Measurements from ENCODE around the gene RAP1GAP2.
"Not testable (repeated sequence)": the region's sequence is repeated elsewhere in the genome, so short reads cannot be mapped to it uniquely, and the experiment has no call there.

RAP1GAP2 gene

DNA sequence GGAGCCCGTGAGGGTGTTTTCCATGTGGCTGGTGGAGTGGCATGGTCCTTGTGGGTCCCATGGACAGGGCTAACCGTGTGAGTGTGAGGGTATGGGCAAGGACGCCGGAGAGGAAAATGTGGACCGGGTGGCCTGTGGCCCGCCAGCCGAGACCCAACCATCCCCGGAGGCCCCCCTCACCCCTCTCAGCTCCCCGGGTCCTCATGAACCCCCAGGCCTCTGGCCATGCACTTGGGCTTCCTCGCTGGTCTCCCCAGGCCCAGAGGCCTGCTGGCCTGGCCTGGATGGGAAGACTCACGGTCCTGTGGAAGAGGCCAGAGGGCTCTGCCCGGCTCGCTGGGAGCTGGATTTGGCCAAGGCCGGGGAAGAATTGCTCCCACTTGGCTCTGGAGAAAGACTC lies 13.1 kb downstream of the RAP1GAP2 start:
- Histone ChIP-seq H3K9me3 (ENCODE audit: control insufficient read depth, low read length) (no peaks in the 10 kb centered on the region), H3K36me3 (ENCODE audit: control insufficient read depth, insufficient read depth, low read length) (no peaks in the 10 kb centered on the region), H3K4me3 (ENCODE audit: insufficient read depth, low read depth, low read length) (no peak overlapping the region), H3K27ac (ENCODE audit: insufficient read depth, low read depth, low read length, poor library complexity, severe bottlenecking) (no peak overlapping the region), H3K27me3 (ENCODE audit: control insufficient read depth, insufficient read depth, low read length, poor library complexity, severe bottlenecking) (no peaks in the 10 kb centered on the region), H3K4me1 (ENCODE audit: control insufficient read depth, insufficient read depth, low read length) (peaks cover 12% of the 10 kb centered on the region)
- WGBS, 2 experiments = 94 to 96% methylated on average over 14 of the region's 14 CpGs

DNA sequence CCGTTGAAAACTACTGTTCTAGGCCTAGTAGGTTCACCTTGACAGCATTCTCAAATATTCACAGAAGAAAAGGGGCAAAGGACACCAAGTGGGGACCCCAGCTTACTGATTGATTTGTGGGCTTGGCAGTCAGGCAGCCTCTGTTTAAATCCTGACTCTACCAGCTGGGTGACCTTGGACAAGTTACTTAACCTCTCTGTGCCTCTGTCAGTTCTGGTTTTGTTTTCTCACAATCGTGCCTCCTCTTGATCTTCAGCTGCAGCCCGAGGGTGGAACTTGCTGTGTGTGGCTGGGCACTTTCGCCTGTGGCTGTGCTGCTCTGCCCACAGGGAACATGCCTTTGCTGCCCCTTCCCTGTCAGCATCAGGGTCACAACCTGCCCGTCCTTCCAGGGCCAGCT lies 17.8 kb downstream of the RAP1GAP2 start:
- Histone ChIP-seq H3K36me3 (ENCODE audit: control insufficient read depth, insufficient read depth, low read length) (no peaks in the 10 kb centered on the region), H3K9me3 (ENCODE audit: control insufficient read depth, low read length) (no peaks in the 10 kb centered on the region), H3K27me3 (ENCODE audit: control insufficient read depth, insufficient read depth, low read length, poor library complexity, severe bottlenecking) (no peaks in the 10 kb centered on the region), H3K4me1 (ENCODE audit: control insufficient read depth, insufficient read depth, low read length) (peaks cover 11% of the 10 kb centered on the region), H3K4me3 (ENCODE audit: insufficient read depth, low read depth, low read length) (no peak overlapping the region), H3K27ac (ENCODE audit: insufficient read depth, low read depth, low read length, poor library complexity, severe bottlenecking) (no peak overlapping the region)
- 91% methylated on average over 5 of the region's 5 CpGs for WGBS, 2 experiments

DNA sequence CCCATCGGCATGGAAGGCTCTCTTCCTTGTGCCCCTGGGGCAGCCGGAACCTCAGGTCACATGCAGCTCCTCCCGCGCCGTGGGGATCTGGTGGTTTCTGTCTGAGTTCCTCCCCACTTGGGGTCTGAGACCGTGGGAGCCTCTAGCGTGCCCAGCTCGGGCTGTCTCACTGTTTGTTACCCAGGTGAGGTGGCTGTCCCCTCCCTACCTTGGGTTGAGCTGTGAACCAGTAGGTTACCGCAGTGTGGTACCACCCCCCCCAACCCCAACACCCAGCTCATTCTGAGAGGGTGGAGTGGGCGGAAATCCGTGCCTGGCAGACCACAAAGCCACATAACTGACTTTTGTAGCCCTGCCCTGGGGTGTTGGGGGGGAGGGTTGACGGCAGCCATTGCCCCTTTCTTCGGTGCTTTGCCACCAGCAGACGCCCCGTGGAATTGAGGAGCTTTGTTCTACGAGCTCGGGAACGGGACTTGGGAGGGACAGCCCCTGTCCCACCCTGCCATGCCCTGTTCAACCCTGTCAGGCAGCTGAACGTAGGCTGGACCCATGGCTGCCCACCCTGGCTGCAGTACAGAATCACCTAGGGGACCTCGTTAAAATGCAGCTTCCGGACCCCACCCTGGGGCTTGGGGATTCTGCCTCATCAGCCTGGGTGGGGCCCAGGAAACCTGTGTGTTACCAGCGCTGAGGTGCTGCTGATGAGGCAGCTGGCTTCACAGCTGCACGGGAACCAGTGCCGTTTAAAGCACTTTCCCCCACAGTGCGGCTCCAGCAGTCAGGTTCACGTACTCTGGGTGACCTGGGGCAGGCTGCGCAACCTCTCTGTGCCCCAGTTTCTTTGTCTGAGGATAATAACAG lies 18.5 kb downstream of the RAP1GAP2 start:
- H3K27ac ChIP-seq (ENCODE audit: insufficient read depth, low read depth, low read length, poor library complexity, severe bottlenecking) = no peak overlapping the region

DNA sequence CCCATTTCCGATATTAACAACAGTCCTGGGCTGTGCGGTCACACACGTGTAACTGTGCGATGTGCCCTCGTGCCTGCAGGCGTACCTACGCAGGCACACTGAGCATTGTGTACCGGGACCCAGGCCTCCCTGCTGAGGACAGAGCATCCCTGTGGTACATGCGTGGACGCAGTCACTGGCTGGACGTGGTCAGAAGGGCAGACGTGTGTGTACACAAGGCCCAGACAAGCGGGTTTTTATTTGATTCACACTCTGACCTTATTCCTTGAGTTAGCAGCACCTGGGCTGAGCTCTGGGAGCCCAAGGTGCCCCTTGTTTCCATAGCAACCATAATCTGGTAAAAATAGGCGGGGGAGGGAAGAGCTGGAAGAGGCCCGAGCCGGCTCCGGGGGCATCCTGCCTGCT lies 19.5 kb downstream of the RAP1GAP2 start:
- peaks cover 11% of the 10 kb centered on the region for H3K4me1 ChIP-seq (ENCODE audit: control insufficient read depth, insufficient read depth, low read length)
- H3K4me3 ChIP-seq (ENCODE audit: insufficient read depth, low read depth, low read length) = no peak overlapping the region
- no peaks in the 10 kb centered on the region for H3K27me3 ChIP-seq (ENCODE audit: control insufficient read depth, insufficient read depth, low read length, poor library complexity, severe bottlenecking)
- H3K36me3 ChIP-seq (ENCODE audit: control insufficient read depth, insufficient read depth, low read length) = no peaks in the 10 kb centered on the region
- H3K27ac ChIP-seq (ENCODE audit: insufficient read depth, low read depth, low read length, poor library complexity, severe bottlenecking) = no peak overlapping the region
- no peaks in the 10 kb centered on the region for H3K9me3 ChIP-seq (ENCODE audit: control insufficient read depth, low read length)
- WGBS, 2 experiments = 84 to 85% methylated on average over 17 of the region's 17 CpGs

More for the DNA sequence above, 18.5 kb downstream of the RAP1GAP2 start:
- WGBS, 2 experiments = 82 to 84% methylated on average over 27 of the region's 27 CpGs
- Histone ChIP-seq H3K36me3 (ENCODE audit: control insufficient read depth, insufficient read depth, low read length) (no peaks in the 10 kb centered on the region), H3K27me3 (ENCODE audit: control insufficient read depth, insufficient read depth, low read length, poor library complexity, severe bottlenecking) (no peaks in the 10 kb centered on the region), H3K4me1 (ENCODE audit: control insufficient read depth, insufficient read depth, low read length) (peaks cover 11% of the 10 kb centered on the region), H3K4me3 (ENCODE audit: insufficient read depth, low read depth, low read length) (no peak overlapping the region), H3K9me3 (ENCODE audit: control insufficient read depth, low read length) (no peaks in the 10 kb centered on the region)

DNA sequence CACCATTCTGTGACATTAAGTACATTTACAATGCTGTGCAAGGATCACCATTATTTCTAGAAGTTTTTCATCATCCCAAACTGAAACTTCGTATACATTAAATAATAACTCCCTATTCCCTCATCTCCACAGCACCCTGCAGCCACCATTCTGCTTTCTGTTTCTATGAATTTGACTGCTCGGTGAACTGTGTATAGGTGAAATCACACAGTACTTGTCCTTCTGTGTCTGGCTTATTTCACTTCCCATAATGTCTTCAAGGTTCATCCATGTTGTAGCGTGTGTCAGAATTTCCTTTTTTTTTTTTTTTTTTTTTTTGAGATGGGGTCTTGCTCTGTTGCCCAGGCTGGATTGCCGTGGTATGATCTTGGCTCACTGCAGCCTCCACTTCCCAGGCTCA lies 20.4 kb downstream of the RAP1GAP2 start:
- Histone ChIP-seq H3K27me3 (ENCODE audit: control insufficient read depth, insufficient read depth, low read length, poor library complexity, severe bottlenecking) (no peaks in the 10 kb centered on the region), H3K27ac (ENCODE audit: insufficient read depth, low read depth, low read length, poor library complexity, severe bottlenecking) (no peak overlapping the region), H3K36me3 (ENCODE audit: control insufficient read depth, insufficient read depth, low read length) (no peaks in the 10 kb centered on the region), H3K4me1 (ENCODE audit: control insufficient read depth, insufficient read depth, low read length) (peaks cover 9% of the 10 kb centered on the region), H3K4me3 (ENCODE audit: insufficient read depth, low read depth, low read length) (no peak overlapping the region), H3K9me3 (ENCODE audit: control insufficient read depth, low read length) (no peaks in the 10 kb centered on the region)
- WGBS, 2 experiments = 97 to 98% methylated on average over 4 of the region's 4 CpGs

DNA sequence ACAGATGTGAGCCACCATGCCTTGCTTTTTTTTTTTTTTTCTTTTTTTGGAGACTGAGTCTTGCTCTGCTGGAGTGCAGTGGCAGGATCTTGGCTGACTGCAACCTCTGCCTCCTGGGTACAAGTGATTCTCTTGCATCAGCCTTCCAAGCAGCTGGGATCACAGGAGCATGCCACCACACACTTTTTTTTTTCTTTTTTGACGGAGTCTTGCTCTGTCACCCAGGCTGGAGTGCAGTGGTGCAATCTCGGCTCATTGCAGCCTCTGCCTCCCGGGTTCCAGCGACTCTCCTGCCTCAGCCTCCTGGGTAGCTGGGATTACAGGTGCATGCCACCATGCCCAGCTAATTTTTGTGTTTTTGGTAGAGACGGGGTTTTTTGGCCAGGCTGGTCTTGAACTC lies 23.1 kb downstream of the RAP1GAP2 start:
- H3K36me3 ChIP-seq (ENCODE audit: control insufficient read depth, insufficient read depth, low read length); H3K4me3 ChIP-seq (ENCODE audit: insufficient read depth, low read depth, low read length); H3K27ac ChIP-seq (ENCODE audit: insufficient read depth, low read depth, low read length, poor library complexity, severe bottlenecking); H3K9me3 ChIP-seq (ENCODE audit: control insufficient read depth, low read length); H3K27me3 ChIP-seq (ENCODE audit: control insufficient read depth, insufficient read depth, low read length, poor library complexity, severe bottlenecking); H3K4me1 ChIP-seq (ENCODE audit: control insufficient read depth, insufficient read depth, low read length): not testable (repeated sequence)
- WGBS, 2 experiments = 94 to 95% methylated on average over 5 of the region's 5 CpGs

DNA sequence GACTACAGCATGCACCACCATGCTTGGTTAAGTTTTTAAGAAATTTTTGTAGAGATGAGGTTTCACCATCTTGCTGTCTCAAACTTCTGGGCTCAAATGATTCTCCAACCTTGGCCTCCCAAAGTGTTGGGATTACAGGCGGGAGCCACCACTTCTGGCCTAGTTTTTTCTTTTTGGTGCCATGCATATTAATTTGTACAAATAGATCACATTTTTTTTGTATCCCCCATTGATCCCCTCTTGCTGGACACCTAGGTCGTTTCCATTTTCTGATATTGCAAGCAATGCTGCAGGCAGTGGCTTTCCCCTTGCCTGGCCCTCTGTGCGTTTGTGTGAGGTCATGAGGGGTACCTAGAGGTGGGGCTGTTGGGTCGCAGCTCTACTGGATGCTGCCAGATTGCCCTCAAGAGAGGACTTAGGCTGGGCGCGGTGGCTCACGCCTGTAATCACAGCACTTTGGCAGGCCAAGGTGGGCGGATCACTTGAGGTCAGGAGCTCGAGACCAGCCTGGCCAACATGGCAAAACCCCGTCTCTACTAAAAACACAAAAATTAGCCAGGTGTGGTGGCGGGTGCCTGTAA lies 23.8 kb downstream of the RAP1GAP2 start:
- Histone ChIP-seq H3K9me3 (ENCODE audit: control insufficient read depth, low read length) (no peaks in the 10 kb centered on the region), H3K27me3 (ENCODE audit: control insufficient read depth, insufficient read depth, low read length, poor library complexity, severe bottlenecking) (no peaks in the 10 kb centered on the region), H3K27ac (ENCODE audit: insufficient read depth, low read depth, low read length, poor library complexity, severe bottlenecking) (no peak overlapping the region), H3K36me3 (ENCODE audit: control insufficient read depth, insufficient read depth, low read length) (no peaks in the 10 kb centered on the region), H3K4me3 (ENCODE audit: insufficient read depth, low read depth, low read length) (no peak overlapping the region), H3K4me1 (ENCODE audit: control insufficient read depth, insufficient read depth, low read length) (peaks cover 1% of the 10 kb centered on the region)
- WGBS, 2 experiments = 87 to 93% methylated on average over 11 of the region's 11 CpGs

DNA sequence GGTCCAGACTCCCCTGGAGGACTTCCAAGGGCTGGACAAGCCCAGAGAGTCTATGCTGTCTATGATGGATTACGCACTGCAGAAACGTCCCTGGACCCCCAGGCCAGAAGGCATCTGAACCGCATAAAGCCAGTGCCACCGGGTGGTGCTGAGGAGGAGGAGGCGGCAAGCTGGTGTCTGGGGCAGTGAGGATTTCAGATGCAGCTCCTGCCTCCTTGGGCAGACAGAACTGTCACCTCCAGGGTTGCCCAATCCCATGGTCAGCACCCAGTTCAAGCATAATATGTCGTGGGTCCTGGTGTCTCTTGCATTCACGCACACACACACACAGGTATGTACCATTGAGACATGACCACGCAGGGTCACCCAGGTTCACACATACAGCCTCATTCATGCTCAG lies 25.6 kb downstream of the RAP1GAP2 start:
- Histone ChIP-seq H3K36me3 (ENCODE audit: control insufficient read depth, insufficient read depth, low read length) (no peaks in the 10 kb centered on the region), H3K4me3 (ENCODE audit: insufficient read depth, low read depth, low read length) (no peak overlapping the region), H3K27ac (ENCODE audit: insufficient read depth, low read depth, low read length, poor library complexity, severe bottlenecking) (no peak overlapping the region), H3K4me1 (ENCODE audit: control insufficient read depth, insufficient read depth, low read length) (no peaks in the 10 kb centered on the region), H3K27me3 (ENCODE audit: control insufficient read depth, insufficient read depth, low read length, poor library complexity, severe bottlenecking) (no peaks in the 10 kb centered on the region), H3K9me3 (ENCODE audit: control insufficient read depth, low read length) (no peaks in the 10 kb centered on the region)
- whole genome bisulfite sequencing, 2 experiments = 86% methylated on average over 8 of the region's 8 CpGs

DNA sequence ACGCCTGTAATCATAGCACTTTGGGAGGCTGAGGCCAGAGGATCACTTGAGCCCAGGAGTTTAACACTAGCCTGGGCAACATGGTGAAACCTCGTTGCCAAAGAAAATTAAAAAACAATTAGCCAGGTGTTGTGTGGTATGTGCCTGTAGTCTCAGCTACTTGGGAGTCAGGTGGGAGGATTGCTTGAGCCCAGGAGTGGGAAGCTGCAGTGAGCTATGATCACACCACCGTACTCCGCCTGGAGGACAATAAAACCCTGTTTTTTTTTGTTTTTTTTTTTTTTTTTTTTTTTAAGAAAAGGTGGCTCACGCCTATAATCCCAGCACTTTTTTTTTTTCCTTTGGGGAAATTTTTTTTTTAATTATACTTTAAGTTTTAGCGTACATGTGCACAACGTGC lies 26.1 kb downstream of the RAP1GAP2 start:
- Histone ChIP-seq H3K9me3 (ENCODE audit: control insufficient read depth, low read length) (no peaks in the 10 kb centered on the region), H3K36me3 (ENCODE audit: control insufficient read depth, insufficient read depth, low read length) (no peaks in the 10 kb centered on the region), H3K27me3 (ENCODE audit: control insufficient read depth, insufficient read depth, low read length, poor library complexity, severe bottlenecking) (no peaks in the 10 kb centered on the region), H3K27ac (ENCODE audit: insufficient read depth, low read depth, low read length, poor library complexity, severe bottlenecking) (no peak overlapping the region), H3K4me3 (ENCODE audit: insufficient read depth, low read depth, low read length) (no peak overlapping the region), H3K4me1 (ENCODE audit: control insufficient read depth, insufficient read depth, low read length) (no peaks in the 10 kb centered on the region)
- 93 to 96% methylated on average over 4 of the region's 7 CpGs for WGBS, 2 experiments

DNA sequence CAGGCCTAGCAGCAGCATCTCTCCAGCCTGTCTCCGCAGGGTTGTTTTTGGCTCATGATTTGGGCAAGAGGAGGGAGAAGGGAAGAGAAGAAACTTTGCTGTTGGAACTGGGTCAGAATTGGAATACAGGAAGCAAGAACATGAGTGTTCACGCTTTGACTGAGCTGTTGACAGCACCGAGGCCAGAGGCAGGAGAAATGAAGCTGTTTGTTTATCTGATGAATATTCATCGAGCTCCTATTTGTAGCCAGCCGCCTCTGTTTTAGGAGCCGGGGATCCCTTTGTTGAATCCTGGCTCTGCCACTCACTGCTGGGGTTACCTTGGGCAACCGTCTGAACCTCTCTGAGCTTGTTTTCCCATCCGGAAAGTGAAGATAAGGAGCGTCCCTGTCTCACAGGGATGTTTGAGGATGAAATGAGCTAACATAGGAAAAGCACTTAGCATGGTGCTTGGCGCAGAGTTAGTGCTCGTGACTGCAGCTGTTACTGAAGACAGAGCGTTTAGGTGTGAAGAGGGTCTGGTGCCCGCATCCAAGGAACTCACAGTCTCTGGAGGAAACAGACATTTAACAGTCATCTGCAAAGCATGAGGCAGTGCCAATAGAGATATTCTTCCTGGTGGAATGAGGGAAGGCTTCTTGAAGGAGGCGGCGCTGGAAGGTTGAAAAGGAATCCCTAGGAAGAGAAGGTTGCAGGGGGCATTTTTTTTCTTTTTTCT lies 29.2 kb downstream of the RAP1GAP2 start:
- Histone ChIP-seq H3K4me3 (ENCODE audit: insufficient read depth, low read depth, low read length) (no peak overlapping the region), H3K36me3 (ENCODE audit: control insufficient read depth, insufficient read depth, low read length) (no peaks in the 10 kb centered on the region), H3K27ac (ENCODE audit: insufficient read depth, low read depth, low read length, poor library complexity, severe bottlenecking) (no peak overlapping the region), H3K27me3 (ENCODE audit: control insufficient read depth, insufficient read depth, low read length, poor library complexity, severe bottlenecking) (no peaks in the 10 kb centered on the region), H3K9me3 (ENCODE audit: control insufficient read depth, low read length) (no peaks in the 10 kb centered on the region), H3K4me1 (ENCODE audit: control insufficient read depth, insufficient read depth, low read length) (no peaks in the 10 kb centered on the region)
- WGBS, 2 experiments = 91 to 92% methylated on average over 15 of the region's 15 CpGs

All from ectodermal cell (in vitro differentiated cells).